HEK293 (cell line): ENCODE results near the gene ICAM3.

Source experiments
- CTCF ChIA-PET: fragments of 350-600 bp; formaldehyde crosslinking; extraction: SDS; loops from one replicate; lab custom pipeline; 2021; ENCODE audit warnings: antibody characterized with exemption; lab: Yijun Ruan, JAX
- POLR2A ChIA-PET: fragments of 300-600 bp; formaldehyde crosslinking; extraction: SDS; loops from one replicate; lab custom pipeline; 2020; ENCODE audit warnings: antibody characterized with exemption, inconsistent platforms; lab: Yijun Ruan, JAX
- H3K27ac ChIP-seq: fragments of 200-500 bp; sonication (Bioruptor generic); 2 replicates; pipeline ENCODE4 v1.5.1; 2014; ENCODE audit warnings: low read depth, low read length, control low read depth, inconsistent platforms; ENCODE audit errors: extremely low read depth
- H3K36me3 ChIP-seq, 2 experiments: fragments of 200-500 bp in 1 of 2; sonication (Bioruptor generic) in 1 of 2; 1 replicate in 1 of 2; 2 replicates in 1 of 2; pipeline ENCODE4 v1.5.1; 2014 to 2017; ENCODE audit warnings: inconsistent platforms in 2 of 2, low read length in 2 of 2; ENCODE audit not compliant: control insufficient read depth in 2 of 2, insufficient read depth in 1 of 2
- H3K4me1 ChIP-seq: fragments of 200-500 bp; sonication (Bioruptor generic); 2 replicates; pipeline ENCODE4 v1.5.1; 2014; ENCODE audit warnings: mild to moderate bottlenecking, low read length, inconsistent platforms; ENCODE audit not compliant: control insufficient read depth, insufficient read depth
- H3K4me3 ChIP-seq: 2 replicates; pipeline ENCODE4 v1.5.1; 2011; ENCODE audit warnings: low read depth, mild to moderate bottlenecking, control low read depth, low read length, moderate library complexity
- H3K9me3 ChIP-seq: fragments of 200-500 bp; sonication (Bioruptor generic); 2 replicates; pipeline ENCODE4 v1.5.1; 2014; ENCODE audit warnings: low read depth, low read length, inconsistent platforms; ENCODE audit not compliant: control insufficient read depth, insufficient read depth
- BCL11A ChIP-seq: fragments of 450-650 bp; formaldehyde crosslinking; IDR thresholded peaks from 2 replicates; pipeline ENCODE4 v1.5.1; 2016; ENCODE audit warnings: low read depth, missing biosample characterization, missing genetic modification characterization
- HOXD13 ChIP-seq: sonication (generic); formaldehyde crosslinking; IDR thresholded peaks from 2 replicates; pipeline ENCODE4 v1.8.0; 2022; ENCODE audit warnings: missing genetic modification reagents, borderline replicate concordance
- OSR2 ChIP-seq: fragments of 450-650 bp; formaldehyde crosslinking; IDR thresholded peaks from 2 replicates; pipeline ENCODE4 v1.5.1; 2016; ENCODE audit warnings: missing biosample characterization, missing genetic modification characterization
- ZFP41 ChIP-seq: fragments of 450-650 bp; formaldehyde crosslinking; IDR thresholded peaks from 2 replicates; pipeline ENCODE4 v1.5.1; 2016; ENCODE audit warnings: missing biosample characterization, missing genetic modification characterization, borderline replicate concordance
- ZNF175 ChIP-seq: fragments of 450-650 bp; formaldehyde crosslinking; IDR thresholded peaks from 2 replicates; pipeline ENCODE4 v1.5.1; 2016; ENCODE audit warnings: missing biosample characterization, missing genetic modification characterization
- ZNF2 ChIP-seq: fragments of 450-650 bp; formaldehyde crosslinking; IDR thresholded peaks from 2 replicates; pipeline ENCODE4 v1.5.1; 2016; ENCODE audit warnings: missing biosample characterization, missing genetic modification characterization
- ZNF248 ChIP-seq: fragments of 450-650 bp; formaldehyde crosslinking; IDR thresholded peaks from 2 replicates; pipeline ENCODE4 v1.5.1; 2017; ENCODE audit warnings: missing biosample characterization, missing genetic modification characterization
- ZNF266 ChIP-seq: fragments of 450-650 bp; formaldehyde crosslinking; IDR thresholded peaks from 2 replicates; pipeline ENCODE4 v1.5.1; 2016; ENCODE audit warnings: missing biosample characterization, missing genetic modification characterization, low read depth
- ZNF473 ChIP-seq: fragments of 450-650 bp; formaldehyde crosslinking; IDR thresholded peaks from 2 replicates; pipeline ENCODE4 v1.5.1; 2017; ENCODE audit warnings: missing biosample characterization, missing genetic modification characterization
- ZNF596 ChIP-seq: fragments of 450-650 bp; IDR thresholded peaks from 2 replicates; pipeline ENCODE4 v1.5.0; 2018; ENCODE audit warnings: missing biosample characterization, mild to moderate bottlenecking, missing genetic modification characterization, moderate library complexity
- ZNF626 ChIP-seq: fragments of 450-650 bp; sonication (Bioruptor Pico); formaldehyde crosslinking; IDR thresholded peaks from 2 replicates; pipeline ENCODE4 v1.5.1; 2018; ENCODE audit warnings: missing biosample characterization, missing genetic modification characterization, inconsistent platforms
- ZNF677 ChIP-seq: fragments of 450-650 bp; IDR thresholded peaks from 2 replicates; pipeline ENCODE4 v1.5.0; 2018; ENCODE audit warnings: missing biosample characterization, mild to moderate bottlenecking, missing genetic modification characterization, moderate library complexity
- ZNF785 ChIP-seq: fragments of 450-650 bp; formaldehyde crosslinking; IDR thresholded peaks from 2 replicates; pipeline ENCODE4 v1.5.1; 2016; ENCODE audit warnings: missing biosample characterization, missing genetic modification characterization

ICAM3 gene

GRCh38 chr19:10284065-10284959 lies 55.1 kb downstream of the ICAM3 start:
- Histone ChIP-seq H3K4me1 (no peaks in the 10 kb centered on the region; the same call in 1 of the 2 replicates), H3K9me3 (no peaks in the 10 kb centered on the region), H3K36me3 (no peaks in the 10 kb centered on the region), H3K4me3 (no peak overlapping the region), H3K27ac (no peak overlapping the region)
- TF ChIP-seq ZNF175 (no peak), ZNF677 (tag by site-specific recombination) (no peak), ZNF473 (tag by site-specific recombination) (no peak), OSR2 (tag by site-specific recombination) (no peak), ZNF2 (tag by site-specific recombination) (no peak), HOXD13 (CRISPR knock-in tag) (no peak), ZNF596 (no peak), ZNF626 (tag by site-specific recombination) (no peak), ZNF266 (tag by site-specific recombination) (no peak), ZNF785 (tag by site-specific recombination) (no peak), ZFP41 (tag by site-specific recombination) (no peak), ZNF248 (no peak), BCL11A (tag by site-specific recombination) (no peak)
- ChIA-PET POLR2A (interaction anchor here (0.5 to 1.7 kb wide), 3 partner anchors 95 to 96 kb away, joined by 3 to 4 read pairs (median 4); partner anchors contain the start of gene TYK2), CTCF (interaction anchor here (0.7 to 2.9 kb wide), 2 partner anchors 15 to 35 kb away, joined by 3 to 15 read pairs; no protein-coding TSS in a partner anchor)
